ENCODE measurements around the gene CDH4.

GRCh38 chr20:61649860-61650162 is 397.8 kb downstream of the CDH4 start:
- TF ChIP-seq, protein P1, sequence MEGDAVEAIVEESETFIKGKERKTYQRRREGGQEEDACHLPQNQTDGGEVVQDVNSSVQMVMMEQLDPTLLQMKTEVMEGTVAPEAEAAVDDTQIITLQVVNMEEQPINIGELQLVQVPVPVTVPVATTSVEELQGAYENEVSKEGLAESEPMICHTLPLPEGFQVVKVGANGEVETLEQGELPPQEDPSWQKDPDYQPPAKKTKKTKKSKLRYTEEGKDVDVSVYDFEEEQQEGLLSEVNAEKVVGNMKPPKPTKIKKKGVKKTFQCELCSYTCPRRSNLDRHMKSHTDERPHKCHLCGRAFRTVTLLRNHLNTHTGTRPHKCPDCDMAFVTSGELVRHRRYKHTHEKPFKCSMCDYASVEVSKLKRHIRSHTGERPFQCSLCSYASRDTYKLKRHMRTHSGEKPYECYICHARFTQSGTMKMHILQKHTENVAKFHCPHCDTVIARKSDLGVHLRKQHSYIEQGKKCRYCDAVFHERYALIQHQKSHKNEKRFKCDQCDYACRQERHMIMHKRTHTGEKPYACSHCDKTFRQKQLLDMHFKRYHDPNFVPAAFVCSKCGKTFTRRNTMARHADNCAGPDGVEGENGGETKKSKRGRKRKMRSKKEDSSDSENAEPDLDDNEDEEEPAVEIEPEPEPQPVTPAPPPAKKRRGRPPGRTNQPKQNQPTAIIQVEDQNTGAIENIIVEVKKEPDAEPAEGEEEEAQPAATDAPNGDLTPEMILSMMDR (IDR thresholded peaks at IDR 0.05): no peak
- TF ChIP-seq POLR2A (IDR thresholded peaks at IDR 0.05): no peak

All from ovary (tissue), 3 donors.